SKM-1 treated with dmso at 0.1 percent for 144 hours (cell line): ENCODE results near the gene SGCD.

Experiments
- DNase-seq: peaks from one replicate; lab custom pipeline; 2025; ENCODE audit not compliant: unreplicated experiment; lab: John Stamatoyannopoulos, UW

Gene SGCD

DNA sequence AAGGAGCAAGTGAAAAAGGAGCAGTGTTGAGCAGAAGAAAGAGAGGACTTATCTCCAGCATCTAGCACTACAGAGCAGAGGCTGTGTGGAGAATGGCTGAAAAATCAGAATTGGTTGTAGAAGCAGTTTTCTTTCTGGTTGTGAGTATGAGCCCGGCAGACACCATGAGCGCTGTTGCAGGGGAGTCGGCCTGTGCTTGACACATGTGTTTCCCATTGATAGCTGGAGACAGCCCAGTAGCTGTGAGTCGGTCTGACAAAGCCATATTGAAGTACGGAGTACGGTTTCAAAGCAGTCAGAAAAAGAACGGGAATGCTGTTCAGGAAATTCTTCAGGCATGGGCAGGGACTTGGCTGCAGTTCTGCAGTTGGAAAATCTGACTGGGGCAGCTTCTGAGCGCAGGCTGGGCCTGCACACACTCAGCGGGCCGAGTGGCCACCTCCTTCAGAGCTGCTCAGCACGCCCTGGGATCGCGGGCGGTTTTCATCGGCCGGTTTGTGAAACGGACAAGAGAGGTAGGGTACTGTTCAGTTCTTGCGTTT is at the start of gene SGCD:
Gene SGCD, plus strand, starts transcription at position 447 of the 542 bp plus-strand sequence.
- DNase-seq = no peak

DNA sequence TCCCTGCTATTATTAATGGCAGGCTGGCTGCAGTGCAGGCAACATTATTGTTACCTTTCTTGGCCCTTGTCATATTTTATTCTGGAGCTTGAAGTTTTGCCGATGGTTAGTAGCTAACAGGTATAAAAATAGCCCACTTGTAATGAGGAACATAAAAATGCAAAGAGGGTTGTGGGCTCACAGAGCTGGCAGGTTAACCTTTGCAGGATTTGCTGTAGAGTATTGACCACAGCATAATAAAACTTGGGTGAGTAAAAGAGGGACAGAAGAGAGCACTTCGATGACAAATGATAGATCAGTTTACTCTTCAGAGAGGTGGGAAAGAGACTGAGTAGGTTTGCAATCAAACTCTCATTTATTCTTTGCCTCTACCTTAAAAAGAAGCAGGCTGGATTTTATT is 49.7 kb upstream of the SGCD start:
- DNase-seq = no peak

- no peak for DNase-seq
Observed at GRCh38 chr5:156295431-156295830, 31.5 kb upstream of the SGCD start.

DNA sequence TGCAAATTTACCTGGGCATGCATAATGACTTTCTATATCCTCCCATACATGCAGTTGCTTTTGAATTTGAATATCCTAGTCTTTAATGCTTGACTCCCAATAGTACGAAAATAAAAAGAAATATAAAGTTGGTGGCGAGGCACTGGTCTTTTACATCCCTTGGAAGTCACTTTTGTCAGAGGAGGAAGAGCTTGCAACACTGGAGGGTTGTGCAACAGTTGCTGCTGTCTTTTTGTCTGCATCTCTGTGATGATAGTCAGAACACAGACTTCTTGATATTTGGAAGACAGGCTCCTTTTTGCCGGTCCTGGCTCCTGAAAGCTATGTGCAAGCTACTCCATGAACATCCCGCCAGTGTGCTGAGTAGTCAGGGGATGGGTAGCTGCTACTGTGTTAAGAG is 16.8 kb upstream of the SGCD start:
- no peak for DNase-seq

- no peak for DNase-seq
Observed at GRCh38 chr5:156312897-156313694, 13.9 kb upstream of the SGCD start.

GRCh38 chr5:156314416-156314815 is 12.5 kb upstream of the SGCD start:
- DNase-seq = no peak

DNA sequence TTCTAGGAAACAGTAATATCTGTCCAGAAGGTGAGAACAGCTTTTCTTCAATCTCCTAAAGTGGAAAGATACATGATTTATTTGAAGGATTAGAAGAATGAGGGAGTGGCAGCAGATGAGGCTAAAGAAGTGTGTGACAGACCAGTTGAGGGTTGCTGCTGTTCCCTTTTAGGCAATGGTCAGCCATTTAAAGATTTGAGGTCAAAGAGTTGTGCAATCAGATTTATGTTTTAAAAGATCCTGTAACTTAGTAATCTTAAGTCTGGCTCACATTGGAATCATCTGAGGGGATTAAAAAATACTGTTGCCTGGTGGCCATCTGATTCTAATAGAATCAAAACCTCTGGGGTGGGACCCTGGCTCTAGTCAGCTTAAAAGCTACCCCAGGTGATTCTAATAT is 4.3 kb upstream of the SGCD start:
- DNase-seq = no peak

DNA sequence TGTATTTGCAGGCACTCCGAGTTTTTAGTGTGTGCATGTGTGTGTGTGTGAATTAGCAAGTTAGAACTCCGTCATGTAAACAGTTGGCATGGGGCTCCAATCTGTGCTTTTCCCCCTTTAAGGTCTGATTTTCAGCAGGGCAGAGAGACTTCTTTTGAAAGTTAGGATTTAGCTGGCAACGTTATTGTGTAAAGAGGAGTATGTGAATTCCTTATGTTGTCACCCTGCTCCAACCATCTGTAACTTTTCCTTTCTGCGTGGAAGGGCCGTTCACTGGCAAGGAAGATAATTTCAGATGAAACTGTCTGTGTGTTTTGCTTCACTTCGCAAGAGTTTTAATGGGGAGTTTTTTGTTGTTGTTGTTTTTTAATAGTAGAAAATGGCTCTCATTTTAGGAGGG is 332 bp downstream of the SGCD start:
- no peak for DNase-seq

DNA sequence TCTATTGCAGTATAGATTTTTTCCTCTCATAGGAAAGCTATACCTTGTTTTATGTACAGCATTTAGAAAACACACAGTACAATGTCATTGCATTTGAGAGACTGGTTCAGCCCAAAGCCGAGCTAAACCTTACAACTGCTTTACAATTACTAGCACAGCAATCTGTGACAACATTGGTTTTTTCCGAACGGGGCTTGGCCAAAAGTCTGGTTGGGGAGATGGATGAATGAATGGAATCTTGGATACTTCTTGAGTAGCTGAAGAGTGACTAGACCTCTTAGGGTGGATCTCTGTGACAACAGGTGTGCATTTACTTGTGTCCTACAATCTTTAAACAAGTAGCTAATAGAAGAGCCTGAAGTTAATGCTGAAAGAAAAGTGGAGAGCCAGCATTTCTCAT is 1.2 kb downstream of the SGCD start:
- no peak for DNase-seq

- no peak for DNase-seq
Observed at GRCh38 chr5:156328766-156329165, 1.8 kb downstream of the SGCD start.

- no peak for DNase-seq
Observed at GRCh38 chr5:156329171-156329611, 2.2 kb downstream of the SGCD start.

GRCh38 chr5:156330141-156330870 is 3.3 kb downstream of the SGCD start:
- DNase-seq = no peak

- no peak for DNase-seq
Observed at GRCh38 chr5:156331181-156331580, 4.2 kb downstream of the SGCD start.

DNA sequence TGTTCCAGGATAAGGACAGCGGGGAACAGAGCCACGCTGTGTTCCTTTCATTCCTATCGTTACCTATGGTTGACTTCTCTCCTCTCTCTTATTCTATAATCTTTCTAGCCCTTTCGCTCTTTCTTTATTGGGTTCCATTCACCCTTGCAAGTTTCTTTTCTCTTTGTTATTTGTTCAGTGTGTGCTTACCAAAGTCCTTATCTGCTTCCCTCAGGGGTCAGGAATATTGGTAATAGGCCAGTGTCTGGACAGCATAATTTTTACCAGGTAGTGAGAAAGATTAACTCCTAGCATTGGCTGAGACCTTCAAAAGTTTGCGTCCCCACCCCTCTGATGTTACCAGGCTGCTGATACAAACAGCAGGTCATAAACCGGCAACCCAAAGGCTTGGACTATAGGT is 4.9 kb downstream of the SGCD start:
- no peak for DNase-seq

- no peak for DNase-seq
Observed at GRCh38 chr5:156332245-156332644, 5.3 kb downstream of the SGCD start.

DNA sequence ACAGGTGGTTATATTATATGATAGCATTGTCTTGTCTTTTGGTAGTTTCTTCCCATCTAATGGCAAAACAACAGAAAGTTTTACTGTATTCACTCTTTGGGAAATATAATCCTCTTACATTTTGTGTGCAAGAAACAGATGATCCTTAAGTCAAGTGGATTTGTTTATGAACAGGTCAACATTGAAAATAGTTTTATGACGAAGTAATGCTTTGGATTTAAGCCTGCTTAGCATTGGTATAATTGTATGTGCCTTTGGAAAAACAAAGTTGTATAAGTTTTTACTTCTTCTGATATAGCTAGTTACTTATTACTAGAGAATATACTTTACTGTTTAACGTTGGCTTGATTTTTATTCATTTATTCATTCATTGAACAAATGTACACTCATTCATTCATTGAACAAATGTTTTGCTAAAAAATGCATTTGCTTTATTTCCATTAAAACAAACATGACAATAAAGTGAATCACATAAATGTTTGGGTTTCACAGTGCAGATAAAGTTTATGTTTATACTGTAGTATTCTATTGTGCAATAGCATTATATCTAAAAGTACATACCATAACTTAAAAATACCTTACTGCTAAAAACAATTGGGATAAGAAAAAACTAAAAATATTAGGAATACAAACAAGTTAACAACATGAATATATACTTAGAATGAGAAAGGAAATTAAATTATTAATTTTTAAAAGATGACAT is 12.3 kb downstream of the SGCD start:
- no peak for DNase-seq

- no peak for DNase-seq
Observed at GRCh38 chr5:156340893-156341292, 13.9 kb downstream of the SGCD start.

DNA sequence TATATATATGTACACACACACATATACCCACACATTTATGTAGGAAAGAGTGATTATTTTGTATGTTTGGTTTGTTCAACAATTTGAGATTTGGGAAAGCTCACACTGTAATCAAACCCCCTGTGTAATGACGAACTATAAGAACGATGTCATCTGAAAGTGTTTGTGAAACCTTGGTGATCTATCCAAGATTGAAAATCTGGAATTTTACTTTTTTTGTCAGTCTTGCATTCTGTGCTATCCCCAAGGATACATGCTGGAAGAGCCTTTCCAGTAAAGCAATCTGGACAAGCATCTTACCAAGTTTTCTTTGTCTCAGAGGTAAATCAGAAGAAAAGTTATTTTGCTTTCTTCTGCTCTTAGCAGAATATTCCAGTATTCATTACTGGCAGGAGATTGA is 23.3 kb downstream of the SGCD start:
- no peak for DNase-seq

- no peak for DNase-seq
Observed at GRCh38 chr5:156351423-156351822, 24.5 kb downstream of the SGCD start.

- no peak for DNase-seq
Observed at GRCh38 chr5:156354571-156354970, 27.6 kb downstream of the SGCD start.

- DNase-seq = no peak
Observed at GRCh38 chr5:156356238-156356637, 29.3 kb downstream of the SGCD start.

- DNase-seq = no peak
Observed at GRCh38 chr5:156359476-156359875, 32.5 kb downstream of the SGCD start.
